ENCODE measurements around the gene PCMT1.

DNA sequence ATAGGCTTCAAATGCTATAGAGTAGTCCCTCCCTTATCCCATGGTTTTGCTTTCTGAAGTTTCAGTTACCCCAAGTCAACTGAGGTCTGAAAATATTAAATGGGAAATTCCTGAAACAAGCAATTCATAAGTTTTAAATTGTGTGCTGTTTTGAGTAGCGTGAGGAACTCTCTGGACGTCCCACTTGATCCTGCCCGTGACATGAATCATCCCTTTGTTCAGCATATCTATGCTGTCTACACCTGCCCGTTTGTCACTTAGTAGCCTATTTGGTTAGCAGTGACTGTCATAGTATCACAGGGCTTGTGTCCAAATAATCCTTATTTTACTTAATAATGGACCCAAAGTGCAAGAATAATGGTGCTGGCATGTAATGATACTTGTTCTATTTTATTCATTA lies 5.0 kb downstream of the PCMT1 start:
- TF ChIP-seq, protein P1, sequence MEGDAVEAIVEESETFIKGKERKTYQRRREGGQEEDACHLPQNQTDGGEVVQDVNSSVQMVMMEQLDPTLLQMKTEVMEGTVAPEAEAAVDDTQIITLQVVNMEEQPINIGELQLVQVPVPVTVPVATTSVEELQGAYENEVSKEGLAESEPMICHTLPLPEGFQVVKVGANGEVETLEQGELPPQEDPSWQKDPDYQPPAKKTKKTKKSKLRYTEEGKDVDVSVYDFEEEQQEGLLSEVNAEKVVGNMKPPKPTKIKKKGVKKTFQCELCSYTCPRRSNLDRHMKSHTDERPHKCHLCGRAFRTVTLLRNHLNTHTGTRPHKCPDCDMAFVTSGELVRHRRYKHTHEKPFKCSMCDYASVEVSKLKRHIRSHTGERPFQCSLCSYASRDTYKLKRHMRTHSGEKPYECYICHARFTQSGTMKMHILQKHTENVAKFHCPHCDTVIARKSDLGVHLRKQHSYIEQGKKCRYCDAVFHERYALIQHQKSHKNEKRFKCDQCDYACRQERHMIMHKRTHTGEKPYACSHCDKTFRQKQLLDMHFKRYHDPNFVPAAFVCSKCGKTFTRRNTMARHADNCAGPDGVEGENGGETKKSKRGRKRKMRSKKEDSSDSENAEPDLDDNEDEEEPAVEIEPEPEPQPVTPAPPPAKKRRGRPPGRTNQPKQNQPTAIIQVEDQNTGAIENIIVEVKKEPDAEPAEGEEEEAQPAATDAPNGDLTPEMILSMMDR (IDR thresholded peaks at IDR 0.05), result no peak
- no peak for TF ChIP-seq POLR2A (IDR thresholded peaks at IDR 0.05)

All from right lobe of liver (tissue), 4 donors.